Type B pancreatic cell (in vitro differentiated cells): ENCODE results near the gene SRA1. TPM values are rescaled to one million over a fixed set of nuclear protein-coding genes. Genes with fewer than 3 reads are reported as not detected.
"Not testable (repeated sequence)": the region's sequence is repeated elsewhere in the genome, so short reads cannot be mapped to it uniquely, and the experiment has no call there.

Experiments
- DNase-seq: peaks from one replicate; pipeline ENCODE4 v3.0.0; 2021; ENCODE audit warnings: mixed read lengths; ENCODE audit not compliant: unreplicated experiment; ENCODE audit errors: extremely low spot score
- H3K27ac Mint-ChIP-seq: 2 replicates; pipeline ENCODE4 v1.8.0; 2021; ENCODE audit warnings: mild to moderate bottlenecking, mixed read lengths
- H3K27me3 Mint-ChIP-seq: 2 replicates; pipeline ENCODE4 v1.8.0; 2021; ENCODE audit warnings: mixed read lengths
- H3K36me3 Mint-ChIP-seq: 2 replicates; pipeline ENCODE4 v1.8.0; 2021; ENCODE audit warnings: mixed read lengths
- H3K4me1 Mint-ChIP-seq: one replicate; pipeline ENCODE4 v1.8.0; 2021; ENCODE audit warnings: mixed read lengths; ENCODE audit not compliant: unreplicated experiment
- H3K4me3 Mint-ChIP-seq: 2 replicates; pipeline ENCODE4 v1.8.0; 2021; ENCODE audit warnings: mild to moderate bottlenecking, mixed read lengths
- H3K9me3 Mint-ChIP-seq: 2 replicates; pipeline ENCODE4 v1.8.0; 2021; ENCODE audit warnings: mixed read lengths
- CTCF ChIP-seq: fragments of 200-600 bp; sonication (generic); conservative IDR thresholded peaks from 2 replicates; pipeline ENCODE4 v1.5.0; 2021; ENCODE audit warnings: antibody characterized with exemption, mild to moderate bottlenecking
- total RNA-seq: library from RNA; stranded (reverse); gene quantifications from 2 replicates; pipeline ENCODE4 v1.2.1, GENCODE V29; 2021; ENCODE audit warnings: low replicate concordance

SRA1 gene
- total RNA-seq, 1 donor from 2014 or later = 36.3 TPM

DNA sequence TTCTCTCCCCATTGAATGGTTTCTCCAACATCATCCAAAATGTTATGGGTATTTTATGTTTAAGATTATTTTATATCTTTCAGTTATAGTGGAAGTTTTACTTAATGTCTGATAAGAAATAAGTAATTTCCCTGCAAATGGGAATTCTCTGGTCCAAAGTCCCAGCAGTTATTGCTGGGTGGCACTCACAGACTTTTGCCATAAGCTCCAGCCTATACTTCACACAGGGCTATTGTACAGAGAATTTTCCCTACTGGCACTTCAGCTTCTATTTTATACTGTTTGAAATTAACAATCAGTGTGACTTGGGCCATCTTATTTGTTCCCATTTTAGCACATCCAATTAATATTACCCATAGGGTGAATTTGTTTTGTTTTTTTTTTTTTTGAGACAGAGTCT is 42.8 kb upstream of the SRA1 start:
- Mint-ChIP-seq H3K9me3 (no peaks in the 10 kb centered on the region), H3K4me3 (no peak overlapping the region), H3K27me3 (no peaks in the 10 kb centered on the region)

DNA sequence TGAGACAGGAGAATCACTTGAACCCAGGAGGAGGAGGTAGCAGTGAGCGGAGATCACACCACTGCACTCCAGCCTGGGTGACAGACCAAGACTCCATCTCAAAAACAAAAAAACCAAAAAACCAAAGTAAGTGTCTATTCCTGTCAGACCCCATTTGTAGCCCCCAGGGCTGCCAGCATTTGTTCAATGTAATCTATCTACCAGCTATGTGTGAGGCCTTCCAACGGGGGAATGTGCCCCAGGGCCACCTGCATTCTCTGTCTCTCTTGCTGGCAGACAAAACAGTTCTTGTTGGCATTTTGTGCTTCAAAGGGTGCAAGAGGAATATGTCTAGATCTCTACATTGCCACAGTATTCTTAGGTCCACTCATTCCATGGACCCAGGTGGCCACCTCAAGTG is 41.6 kb upstream of the SRA1 start:
- Mint-ChIP-seq H3K9me3 (no peaks in the 10 kb centered on the region), H3K27ac (no peak overlapping the region), H3K4me1 (no peaks in the 10 kb centered on the region), H3K27me3 (no peaks in the 10 kb centered on the region), H3K4me3 (no peak overlapping the region), H3K36me3 (no peaks in the 10 kb centered on the region)
- no peak for TF ChIP-seq CTCF
- no peak for DNase-seq

More for the DNA sequence above, 42.8 kb upstream of the SRA1 start:
- H3K4me1 Mint-ChIP-seq = no peaks in the 10 kb centered on the region
- H3K27ac Mint-ChIP-seq = no peak overlapping the region
- no peak for TF ChIP-seq CTCF
- no peaks in the 10 kb centered on the region for H3K36me3 Mint-ChIP-seq
- DNase-seq = no peak

DNA sequence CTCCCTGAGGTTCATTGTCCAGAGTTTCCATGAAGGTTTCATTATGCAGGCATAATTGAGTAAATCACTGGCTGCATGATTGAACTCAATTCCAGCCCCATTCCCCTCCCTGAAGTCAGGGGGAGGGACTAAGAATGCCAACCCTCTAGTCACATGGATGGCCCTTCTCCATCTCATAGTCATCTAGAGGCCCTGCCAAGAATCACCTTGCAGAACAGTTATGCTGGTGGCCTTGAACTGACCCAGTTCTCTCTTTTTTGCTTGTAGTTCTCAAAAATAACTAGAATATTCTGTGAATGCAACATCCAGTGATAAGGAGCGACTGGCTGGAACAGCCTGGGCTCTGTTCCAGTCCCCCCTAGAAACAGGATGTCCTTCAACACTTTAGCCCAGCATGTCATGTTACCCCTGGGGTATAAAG is 39.1 kb upstream of the SRA1 start:
- Mint-ChIP-seq H3K9me3 (no peaks in the 10 kb centered on the region), H3K36me3 (no peaks in the 10 kb centered on the region), H3K4me1 (no peaks in the 10 kb centered on the region), H3K4me3 (no peak overlapping the region), H3K27ac (no peak overlapping the region), H3K27me3 (no peaks in the 10 kb centered on the region)
- no peak for DNase-seq
- TF ChIP-seq CTCF = no peak

DNA sequence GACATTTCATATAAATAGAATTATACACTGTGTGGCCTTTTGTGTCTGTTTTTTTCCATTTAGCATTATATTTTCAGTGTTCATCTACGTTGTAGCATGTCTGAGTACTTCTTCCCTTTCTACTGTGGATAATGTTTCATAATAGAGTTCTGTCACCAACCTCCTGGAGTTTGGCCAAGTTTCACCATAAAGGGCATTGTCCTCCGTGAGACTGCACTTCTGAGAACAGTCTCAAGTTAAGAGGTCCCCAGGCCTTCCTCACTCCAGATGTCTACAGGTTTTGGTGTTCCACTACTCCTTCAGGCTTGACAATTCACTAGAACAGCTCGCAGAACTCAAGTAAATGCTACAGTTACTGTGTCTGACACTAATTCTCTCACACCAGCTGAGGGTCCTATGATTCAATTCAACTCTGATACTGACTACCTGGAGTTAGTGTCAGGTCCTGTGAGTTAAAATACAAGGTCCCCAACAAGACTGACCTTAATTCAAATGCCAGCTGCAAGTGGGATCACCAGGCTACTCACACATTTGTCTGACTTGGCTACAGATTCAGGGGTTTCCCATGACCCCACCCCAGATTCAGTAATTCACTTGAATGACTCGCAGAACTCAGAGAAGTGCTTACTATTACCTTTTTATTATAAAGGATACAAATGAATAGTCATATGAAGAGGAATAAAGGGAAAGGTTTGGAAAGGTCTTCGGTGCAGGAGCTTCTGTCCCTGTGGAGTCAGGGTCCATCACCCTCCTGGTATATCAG is 38.4 kb upstream of the SRA1 start:
- Mint-ChIP-seq H3K4me3 (no peak overlapping the region), H3K9me3 (no peaks in the 10 kb centered on the region), H3K27ac (no peak overlapping the region), H3K27me3 (no peaks in the 10 kb centered on the region), H3K4me1 (no peaks in the 10 kb centered on the region), H3K36me3 (no peaks in the 10 kb centered on the region)
- no peak for DNase-seq
- no peak for TF ChIP-seq CTCF

DNA sequence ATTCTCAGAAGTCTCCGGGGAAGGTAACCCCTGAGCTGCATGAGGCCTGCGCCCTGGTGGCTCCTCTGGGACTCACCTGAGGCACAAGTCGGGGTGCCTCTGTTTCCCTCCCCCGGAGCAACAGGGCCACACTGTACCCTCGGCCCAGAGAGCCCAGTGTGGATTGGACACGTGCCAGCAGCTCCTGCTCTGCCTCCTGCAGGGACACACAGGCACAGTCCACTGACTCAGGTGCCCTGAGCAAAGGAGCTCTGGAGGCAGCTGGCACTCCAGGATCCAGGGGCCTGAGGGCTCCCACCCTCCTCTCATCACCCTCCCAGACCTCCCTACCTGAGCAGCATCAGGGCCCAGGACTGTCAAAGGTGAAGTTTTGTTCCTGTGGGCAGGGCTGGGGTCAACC is 36.9 kb upstream of the SRA1 start:
- Mint-ChIP-seq H3K4me1 (no peaks in the 10 kb centered on the region), H3K27me3 (no peaks in the 10 kb centered on the region), H3K36me3 (no peaks in the 10 kb centered on the region), H3K27ac (no peak overlapping the region), H3K4me3 (no peak overlapping the region), H3K9me3 (no peaks in the 10 kb centered on the region)
- DNase-seq = no peak
- no peak for TF ChIP-seq CTCF

- not testable (repeated sequence) for DNase-seq, H3K9me3 Mint-ChIP-seq, H3K27me3 Mint-ChIP-seq, H3K36me3 Mint-ChIP-seq, H3K4me1 Mint-ChIP-seq
- peak overlapping the region; percentile 76 for H3K27ac Mint-ChIP-seq
- peak overlapping the region; percentile 80 for H3K4me3 Mint-ChIP-seq
Observed at GRCh38 chr5:140593070-140593469, 35.8 kb upstream of the SRA1 start.
